HepG2 (cell line): ENCODE results near the gene DSCAML1. TPM values are rescaled to one million over a fixed set of nuclear protein-coding genes. Genes with fewer than 3 reads are reported as not detected.

Source experiments
- ATAC-seq: fragments of 200-7000 bp; cut with Tn5 transposase; 3 replicates; pipeline ENCODE4 v1.9.1; 2020; ENCODE audit warnings: mild to moderate bottlenecking, moderate library complexity
- BruUV-seq: library from RNA; stranded (reverse); fragments of 400-500 nt; replicated peaks from 2 replicates; lab custom pipeline; 2021; lab: Mats Ljungman, UMichigan
- CTCF ChIA-PET: fragments of 300-600 bp; formaldehyde crosslinking; extraction: SDS; loops from one replicate; lab custom pipeline; 2021; ENCODE audit warnings: low total read pairs, inconsistent platforms, low intra/inter-chr PET ratio; lab: Yijun Ruan, JAX
- POLR2A ChIA-PET: fragments of 350-600 bp; sonication (Branson Sonifier 250); formaldehyde crosslinking; loops from one replicate; lab custom pipeline; 2020; ENCODE audit warnings: antibody characterized with exemption, inconsistent platforms; lab: Yijun Ruan, JAX
- DNase-seq: peaks from one replicate; pipeline ENCODE4 v3.0.0-alpha.2; 2015; ENCODE audit warnings: low spot score
- FAIRE-seq: peaks from 3 replicates; lab custom pipeline; 2011; peaks lifted over from hg19 to GRCh38; lab: Jason Lieb, UNC
- H2AFZ ChIP-seq: one replicate; pipeline ENCODE4 v1.6.1; 2011; ENCODE audit warnings: low read length, inconsistent platforms
- H3K27ac ChIP-seq: fragments of 300-600 bp; 3 replicates; pipeline ENCODE4 v1.8.0; 2011; ENCODE audit warnings: mixed run types, mild to moderate bottlenecking, mixed read lengths, low read length, inconsistent platforms; ENCODE audit not compliant: insufficient read depth; ENCODE audit errors: extremely low read length
- H3K27me3 ChIP-seq, 2 experiments: fragments of 200-600 bp in 1 of 2; 2 replicates in 1 of 2; 3 replicates in 1 of 2; pipeline versions ENCODE4 v1.6.0 to v1.8.0; 2011; ENCODE audit warnings: low read length in 2 of 2, mild to moderate bottlenecking in 2 of 2, moderate library complexity in 2 of 2, inconsistent platforms in 1 of 2; ENCODE audit not compliant: insufficient read depth in 2 of 2, control insufficient read depth in 1 of 2
- H3K36me3 ChIP-seq, 2 experiments: fragments of 200-600 bp in 1 of 2; replicated peaks in 1 of 2; 2 replicates in 1 of 2; 3 replicates in 1 of 2; pipeline versions ENCODE4 v1.5.1 to v1.8.0; 2011; ENCODE audit warnings: low read length in 2 of 2, inconsistent platforms in 1 of 2; ENCODE audit not compliant: insufficient read depth in 2 of 2, control insufficient read depth in 1 of 2
- H3K4me1 ChIP-seq: 2 replicates; pipeline ENCODE4 v1.5.1; 2012; ENCODE audit warnings: low read length, inconsistent platforms; ENCODE audit not compliant: insufficient read depth
- H3K4me2 ChIP-seq: 2 replicates; pipeline ENCODE4 v1.6.0; 2011; ENCODE audit warnings: low read depth, low read length, inconsistent platforms
- H3K4me3 ChIP-seq, 3 experiments: fragments of 200-600 bp in 1 of 3; sonication (generic), shearing (Covaris generic) in 1 of 3; replicated peaks in 1 of 3; 2 replicates each; pipeline ENCODE4 v1.5.1; 2011 to 2016; ENCODE audit warnings: low read length in 3 of 3, inconsistent platforms in 2 of 3, low read depth in 2 of 3, mild to moderate bottlenecking in 2 of 3, control low read depth in 1 of 3, mixed read lengths in 1 of 3; ENCODE audit not compliant: insufficient read depth in 1 of 3
- H3K79me2 ChIP-seq: one replicate; pipeline ENCODE4 v1.6.1; 2011; ENCODE audit warnings: low read length, inconsistent platforms; ENCODE audit not compliant: insufficient read depth
- H3K9ac ChIP-seq: 2 replicates; pipeline ENCODE4 v1.6.0; 2011; ENCODE audit warnings: mild to moderate bottlenecking, low read depth, low read length, inconsistent platforms; ENCODE audit not compliant: insufficient read depth
- H3K9me3 ChIP-seq: 2 replicates; pipeline ENCODE4 v1.5.1; 2012; ENCODE audit warnings: mild to moderate bottlenecking, low read length
- H4K20me1 ChIP-seq: 2 replicates; pipeline ENCODE4 v1.6.0; 2011; ENCODE audit warnings: inconsistent platforms, mild to moderate bottlenecking, low read length, moderate library complexity; ENCODE audit not compliant: insufficient read depth
- AGO2 ChIP-seq: fragments of 200-400 bp; formaldehyde crosslinking; optimal IDR thresholded peaks from 2 replicates; pipeline ENCODE3; 2017; ENCODE audit warnings: mild to moderate bottlenecking, low read depth, low read length, moderate library complexity
- ATAD3A ChIP-seq: sonication (generic); formaldehyde crosslinking; IDR thresholded peaks from 2 replicates; pipeline ENCODE4 v1.4.0; 2020; ENCODE audit warnings: missing genetic modification reagents
- ETV5 ChIP-seq: IDR thresholded peaks from 2 replicates; pipeline ENCODE4 v1.6.1; 2018; ENCODE audit warnings: missing biosample characterization, missing genetic modification reagents, inconsistent platforms, borderline replicate concordance
- GLMP ChIP-seq: sonication (generic); formaldehyde crosslinking; IDR thresholded peaks from 2 replicates; pipeline ENCODE4 v1.9.0; 2021; ENCODE audit warnings: missing genetic modification reagents, mild to moderate bottlenecking, borderline replicate concordance
- GRHL1 ChIP-seq: sonication (generic); formaldehyde crosslinking; conservative IDR thresholded peaks from 2 replicates; pipeline ENCODE4 v1.8.0; 2022; ENCODE audit warnings: missing genetic modification reagents
- HMG20B ChIP-seq: conservative IDR thresholded peaks from 2 replicates; pipeline ENCODE4 v1.6.1; 2016; ENCODE audit warnings: missing genetic modification reagents, missing compliant biosample characterization
- KDM6A ChIP-seq: IDR thresholded peaks from 2 replicates; pipeline ENCODE4 v1.6.1; 2016; ENCODE audit warnings: low read depth
- MEF2D ChIP-seq: sonication (generic); formaldehyde crosslinking; IDR thresholded peaks from 2 replicates; pipeline ENCODE4 v1.5.1; 2020; ENCODE audit warnings: mild to moderate bottlenecking, missing genetic modification reagents
- NFIB ChIP-seq: sonication (generic); formaldehyde crosslinking; IDR thresholded peaks from 2 replicates; pipeline ENCODE4 v1.9.0; 2021; ENCODE audit warnings: missing genetic modification reagents, mild to moderate bottlenecking, borderline replicate concordance
- RELA ChIP-seq: sonication (generic); formaldehyde crosslinking; IDR thresholded peaks from 2 replicates; pipeline ENCODE4 v1.4.0; 2020; ENCODE audit warnings: missing genetic modification reagents
- TFE3 ChIP-seq: IDR thresholded peaks from 2 replicates; pipeline ENCODE4 v1.6.1; 2016
- ZFP62 ChIP-seq: sonication (generic); formaldehyde crosslinking; IDR thresholded peaks from 2 replicates; pipeline ENCODE4 v1.4.0; 2020; ENCODE audit warnings: missing genetic modification reagents
- ZFYVE20 ChIP-seq: sonication (generic); formaldehyde crosslinking; IDR thresholded peaks from 2 replicates; pipeline ENCODE4 v1.8.0; 2023; ENCODE audit warnings: low read depth, mild to moderate bottlenecking, moderate library complexity, missing genetic modification reagents, borderline replicate concordance
- ZNF34 ChIP-seq: sonication (generic); formaldehyde crosslinking; IDR thresholded peaks from 2 replicates; pipeline ENCODE4 v1.4.0; 2020; ENCODE audit warnings: mild to moderate bottlenecking, missing genetic modification reagents, borderline replicate concordance
- ZNF607 ChIP-seq: sonication (generic); formaldehyde crosslinking; IDR thresholded peaks from 2 replicates; pipeline ENCODE4 v1.5.1; 2020; ENCODE audit warnings: missing genetic modification reagents, mild to moderate bottlenecking, borderline replicate concordance
- ZNF619 ChIP-seq: sonication (generic); formaldehyde crosslinking; IDR thresholded peaks from 2 replicates; pipeline ENCODE4 v1.4.0; 2020; ENCODE audit warnings: mild to moderate bottlenecking, missing genetic modification reagents
- ZNF652 ChIP-seq: IDR thresholded peaks from 2 replicates; pipeline ENCODE4 v1.6.1; 2016; ENCODE audit warnings: low read depth, borderline replicate concordance
- ZNF792 ChIP-seq: IDR thresholded peaks from 2 replicates; pipeline ENCODE4 v1.6.1; 2016
- ZXDC ChIP-seq: sonication (generic); formaldehyde crosslinking; IDR thresholded peaks from 2 replicates; pipeline ENCODE4 v1.5.0; 2020; ENCODE audit warnings: mild to moderate bottlenecking, missing genetic modification reagents
- WGBS: methylation state at CpG from one replicate; pipeline ENCODE4 v1.1.6; 2017; ENCODE audit warnings: low lambda C conversion rate; 5-methylcytosine and 5-hydroxymethylcytosine counted together
- in situ Hi-C: cut with HindIII; loops from 2 replicates; pipeline ENCODE4 v1.10.0; 2017; ENCODE audit warnings: low pct_unique_long_range_greater_than_20kb; ENCODE audit not compliant: extremely low pct_ligation_motif_present
- intact Hi-C: fragments of 100-400 bp; cut with micrococcal nuclease; formaldehyde crosslinking; loops from one replicate; pipeline ENCODE4 v1.10.0; 2022; ENCODE audit not compliant: unreplicated experiment
- polyA plus RNA-seq, 8 experiments: library from polyadenylated mRNA; depleted of rRNA in 3 of 8; stranded (reverse) in 7 of 8; unstranded in 1 of 8; fragments of >200 nt; fragmentation: Illumina TruSeq in 4 of 8; extraction: Trizol in 4 of 8; gene quantifications; 2 replicates each; pipeline versions ENCODE4 v1.2.1 to v1.2.3, GENCODE V29; 2011 to 2016; ENCODE audit warnings: low read depth in 4 of 8, missing spikeins in 1 of 8, mixed read lengths in 1 of 8; ENCODE audit not compliant: insufficient read depth in 1 of 8
- total RNA-seq, 5 experiments: library from RNA; depleted of rRNA; stranded (reverse); fragments of >200 nt; fragmentation: Illumina TruSeq; extraction: Trizol; gene quantifications; 2 replicates each; pipeline ENCODE4 v1.2.3, GENCODE V29; 2016; ENCODE audit warnings: low read depth in 1 of 5

The DSCAML1 gene
- total and polyA plus RNA-seq, 2 of the 13 experiments (the other 11 are each of a cell fraction or from before 2014, with no cell fraction given) = 0.29 to 0.40 TPM

- H4K20me1 ChIP-seq = no peaks in the 10 kb centered on the region
- no peak overlapping the region for H2AFZ ChIP-seq
- peaks cover 4 to 5% of the 10 kb centered on the region in 2 experiments; a peak in 3 of 5 replicates for H3K27me3 ChIP-seq
- intact Hi-C loops = no loop called here
- no peak overlapping the region for H3K27ac ChIP-seq
- WGBS = 60% methylated on average over 6 of the region's 11 CpGs
- FAIRE-seq = no peak
- ChIA-PET POLR2A (no interaction called here), CTCF (no interaction called here)
- no peaks in the 10 kb centered on the region for H3K79me2 ChIP-seq
- no peak overlapping the region for H3K9ac ChIP-seq
- DNase-seq = no peak
- ATAC-seq = no peak
- H3K4me2 ChIP-seq = no peak overlapping the region
- no peaks in the 10 kb centered on the region for H3K36me3 ChIP-seq
- H3K4me3 ChIP-seq = no peak overlapping the region
- in situ Hi-C loops = no loop called here
- H3K9me3 ChIP-seq = no peaks in the 10 kb centered on the region
- BruUV-seq = no TSS peak
- H3K4me1 ChIP-seq = no peaks in the 10 kb centered on the region
- TF ChIP-seq ZXDC (CRISPR knock-in tag) = no peak
- no peak for TF ChIP-seq ATAD3A (CRISPR knock-in tag)
- no peak for TF ChIP-seq ZNF34
- no peak for TF ChIP-seq ETV5 (CRISPR knock-in tag)
- no peak for TF ChIP-seq KDM6A (CRISPR knock-in tag)
- no peak for TF ChIP-seq ZFP62 (CRISPR knock-in tag)
- TF ChIP-seq GLMP = no peak
- TF ChIP-seq TFE3 (CRISPR knock-in tag) = no peak
- no peak for TF ChIP-seq NFIB (CRISPR knock-in tag)
- no peak for TF ChIP-seq AGO2
- TF ChIP-seq ZNF652 = no peak
- no peak for TF ChIP-seq HMG20B (CRISPR knock-in tag)
- no peak for TF ChIP-seq GRHL1
- no peak for TF ChIP-seq ZNF619 (CRISPR knock-in tag)
- no peak for TF ChIP-seq ZNF792 (CRISPR knock-in tag)
- TF ChIP-seq ZFYVE20 (CRISPR knock-in tag) = no peak
- TF ChIP-seq ZNF607 (CRISPR knock-in tag) = no peak
- TF ChIP-seq MEF2D (CRISPR knock-in tag) = no peak
- no peak for TF ChIP-seq RELA (CRISPR knock-in tag)
These were observed 299.6 kb downstream of the DSCAML1 start for GRCh38 chr11:117497206-117497951.
